Measurements from ENCODE around the gene PARD3.

- no peak for TF ChIP-seq EZH2 (IDR thresholded peaks at IDR 0.05)
- peak; percentile 28 for TF ChIP-seq CTCF (IDR thresholded peaks at IDR 0.05)
Measured at GRCh38 chr10:34249634-34250033, 565.5 kb downstream of the PARD3 start.

All from neural progenitor cell (in vitro differentiated cells).